Measurements from ENCODE around the gene RBCK1. TPM values are rescaled to one million over a fixed set of nuclear protein-coding genes. Genes with fewer than 3 reads are reported as not detected.

The RBCK1 gene
- total and polyA plus RNA-seq, 2 donors (not counting 1 experiment from before 2014, with no cell fraction given): 128 to 135 TPM

GRCh38 chr20:373171-373890, 34.8 kb upstream of the RBCK1 start:
- H3K9me3 ChIP-seq (ENCODE audit: control extremely low read depth in 1 of 3, control insufficient read depth in 2 of 3, insufficient read depth in 1 of 3, low read length in 2 of 3): no peaks in the 10 kb centered on the region
- ChIA-PET POLR2A (no interaction called here), CTCF (interaction anchor here (1.0 kb wide), 1 partner anchor 20 kb away, joined by 5 read pairs; no protein-coding TSS in a partner anchor)
- H3K4me3 ChIP-seq (ENCODE audit: control extremely low read depth in 1 of 5, extremely low read depth in 1 of 5, insufficient read depth in 1 of 5, low read depth in 2 of 5, low read length in 4 of 5): no peak overlapping the region
- no peaks in the 10 kb centered on the region for H3K27me3 ChIP-seq (replicated peaks in 1 of 4; ENCODE audit: control extremely low read depth in 1 of 4, control insufficient read depth in 3 of 4, insufficient read depth in 4 of 4, low read length in 3 of 4)
- no peaks in the 10 kb centered on the region for H3K9me3 Mint-ChIP-seq (ENCODE audit: insufficient read depth)
- ATAC-seq (ENCODE audit: low read depth) (no peak), DNase-seq (no peak)
- H3K4me1 ChIP-seq (ENCODE audit: control insufficient read depth in 2 of 2, insufficient read depth in 2 of 2, low read length in 2 of 2): no peaks in the 10 kb centered on the region
- no peaks in the 10 kb centered on the region for H3K4me1 Mint-ChIP-seq
- no peak for TF ChIP-seq EZH2 (IDR thresholded peaks at IDR 0.05; ENCODE audit: borderline replicate concordance, insufficient read depth, low read depth, low read length, poor library complexity, severe bottlenecking)
- TF ChIP-seq, protein P1, sequence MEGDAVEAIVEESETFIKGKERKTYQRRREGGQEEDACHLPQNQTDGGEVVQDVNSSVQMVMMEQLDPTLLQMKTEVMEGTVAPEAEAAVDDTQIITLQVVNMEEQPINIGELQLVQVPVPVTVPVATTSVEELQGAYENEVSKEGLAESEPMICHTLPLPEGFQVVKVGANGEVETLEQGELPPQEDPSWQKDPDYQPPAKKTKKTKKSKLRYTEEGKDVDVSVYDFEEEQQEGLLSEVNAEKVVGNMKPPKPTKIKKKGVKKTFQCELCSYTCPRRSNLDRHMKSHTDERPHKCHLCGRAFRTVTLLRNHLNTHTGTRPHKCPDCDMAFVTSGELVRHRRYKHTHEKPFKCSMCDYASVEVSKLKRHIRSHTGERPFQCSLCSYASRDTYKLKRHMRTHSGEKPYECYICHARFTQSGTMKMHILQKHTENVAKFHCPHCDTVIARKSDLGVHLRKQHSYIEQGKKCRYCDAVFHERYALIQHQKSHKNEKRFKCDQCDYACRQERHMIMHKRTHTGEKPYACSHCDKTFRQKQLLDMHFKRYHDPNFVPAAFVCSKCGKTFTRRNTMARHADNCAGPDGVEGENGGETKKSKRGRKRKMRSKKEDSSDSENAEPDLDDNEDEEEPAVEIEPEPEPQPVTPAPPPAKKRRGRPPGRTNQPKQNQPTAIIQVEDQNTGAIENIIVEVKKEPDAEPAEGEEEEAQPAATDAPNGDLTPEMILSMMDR (IDR thresholded peaks at IDR 0.05): no peak
- H3K4me3 Mint-ChIP-seq: no peak overlapping the region
- H3K27ac ChIP-seq (ENCODE audit: low read length in 2 of 2): no peak overlapping the region
- peaks cover 11% of the 10 kb centered on the region for H3K27me3 Mint-ChIP-seq
- WGBS (ENCODE audit: insufficient coverage): 83% methylated on average over 7 of the region's 9 CpGs
- no peak overlapping the region for H2AFZ ChIP-seq (ENCODE audit: insufficient read depth, low read depth, low read length, poor library complexity, severe bottlenecking)
- no peak overlapping the region for H3K4me2 ChIP-seq (replicated peaks; ENCODE audit: low read depth, low read length, poor library complexity, severe bottlenecking)
- no peaks in the 10 kb centered on the region for H4K20me1 ChIP-seq (ENCODE audit: control insufficient read depth, insufficient read depth, low read length, poor library complexity, severe bottlenecking)
- no peaks in the 10 kb centered on the region for H3K36me3 ChIP-seq (replicated peaks in 1 of 2; ENCODE audit: control extremely low read depth in 1 of 2, control insufficient read depth in 1 of 2, extremely low read depth in 1 of 2, insufficient read depth in 2 of 2, low read length in 1 of 2)
- H3K9ac ChIP-seq (ENCODE audit: low read length): no peak overlapping the region
- H3K27ac Mint-ChIP-seq: no peak overlapping the region
- H3K79me2 ChIP-seq (ENCODE audit: control insufficient read depth, insufficient read depth, low read length): no peaks in the 10 kb centered on the region
- intact Hi-C loops (cut with micrococcal nuclease): no loop called here

DNA sequence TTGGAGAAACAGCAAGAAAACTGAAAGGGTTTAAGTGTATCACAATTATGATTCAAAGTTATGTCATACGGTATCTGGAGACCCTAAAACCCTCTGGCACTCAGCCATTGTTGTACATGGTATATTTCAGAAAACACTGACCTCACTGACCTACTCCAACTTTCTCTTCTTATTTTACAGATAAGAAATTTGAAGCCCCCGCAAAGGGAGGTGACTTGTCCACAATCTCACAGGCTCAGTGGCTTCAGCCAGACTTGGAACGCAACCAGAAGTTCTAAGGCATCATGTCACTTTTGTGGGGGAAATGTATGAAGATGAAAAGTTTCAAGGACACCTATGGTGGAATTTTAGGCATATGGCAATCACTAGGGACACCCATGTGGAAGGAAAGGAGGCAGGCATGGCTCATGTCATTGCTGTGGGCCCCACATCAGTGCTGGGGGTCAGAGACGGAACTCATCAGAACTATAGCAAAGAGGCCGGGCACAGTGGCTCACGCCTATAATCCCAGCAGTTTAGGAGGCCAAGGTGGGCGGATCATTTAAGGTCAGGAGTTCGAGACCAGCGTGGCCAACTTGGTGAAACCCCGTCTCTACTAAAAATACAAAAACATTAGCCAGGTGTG, 32.7 kb upstream of the RBCK1 start:
- intact Hi-C loops (cut with micrococcal nuclease): no loop called here
- Histone ChIP-seq H3K9me3 (ENCODE audit: control extremely low read depth in 1 of 3, control insufficient read depth in 2 of 3, insufficient read depth in 1 of 3, low read length in 2 of 3) (no peaks in the 10 kb centered on the region), H3K27me3 (replicated peaks in 1 of 4; ENCODE audit: control extremely low read depth in 1 of 4, control insufficient read depth in 3 of 4, insufficient read depth in 4 of 4, low read length in 3 of 4) (no peaks in the 10 kb centered on the region), H3K4me3 (ENCODE audit: control extremely low read depth in 1 of 5, extremely low read depth in 1 of 5, insufficient read depth in 1 of 5, low read depth in 2 of 5, low read length in 4 of 5) (no peak overlapping the region), H3K79me2 (ENCODE audit: control insufficient read depth, insufficient read depth, low read length) (no peaks in the 10 kb centered on the region), H3K27ac (ENCODE audit: low read length in 2 of 2) (no peak overlapping the region), H3K36me3 (replicated peaks in 1 of 2; ENCODE audit: control extremely low read depth in 1 of 2, control insufficient read depth in 1 of 2, extremely low read depth in 1 of 2, insufficient read depth in 2 of 2, low read length in 1 of 2) (no peaks in the 10 kb centered on the region), H3K4me2 (replicated peaks; ENCODE audit: low read depth, low read length, poor library complexity, severe bottlenecking) (no peak overlapping the region), H3K9ac (ENCODE audit: low read length) (no peak overlapping the region), H3K4me1 (ENCODE audit: control insufficient read depth in 2 of 2, insufficient read depth in 2 of 2, low read length in 2 of 2) (peaks cover 0 to 3% of the 10 kb centered on the region in 2 donors), H2AFZ (ENCODE audit: insufficient read depth, low read depth, low read length, poor library complexity, severe bottlenecking) (no peak overlapping the region), H4K20me1 (ENCODE audit: control insufficient read depth, insufficient read depth, low read length, poor library complexity, severe bottlenecking) (no peaks in the 10 kb centered on the region)
- TF ChIP-seq, protein P1 (IDR thresholded peaks at IDR 0.05): no peak
- no peak for TF ChIP-seq EZH2 (IDR thresholded peaks at IDR 0.05; ENCODE audit: borderline replicate concordance, insufficient read depth, low read depth, low read length, poor library complexity, severe bottlenecking)
- H3K9me3 Mint-ChIP-seq (ENCODE audit: insufficient read depth): no peaks in the 10 kb centered on the region
- ATAC-seq (ENCODE audit: low read depth) (no peak), DNase-seq (no peak)
- no peaks in the 10 kb centered on the region for H3K4me1 Mint-ChIP-seq
- 84% methylated on average over 7 of the region's 10 CpGs for WGBS (ENCODE audit: insufficient coverage)
- no peak overlapping the region for H3K4me3 Mint-ChIP-seq
- POLR2A ChIA-PET: interaction anchor here (0.7 kb wide), 1 partner anchor 28 kb away, joined by 3 read pairs; no protein-coding TSS in a partner anchor
- no peak overlapping the region for H3K27ac Mint-ChIP-seq
- CTCF ChIA-PET: interaction anchor here (0.9 kb wide), 1 partner anchor 21 kb away, joined by 3 read pairs; no protein-coding TSS in a partner anchor
- H3K27me3 Mint-ChIP-seq: no peaks in the 10 kb centered on the region

Data from B cell (primary cell).